Spleen (tissue), 11 donors: Measurements from ENCODE around the gene SPIRE1. TPM values are rescaled to one million over a fixed set of nuclear protein-coding genes. Genes with fewer than 3 reads are reported as not detected.
A peak's percentile ranks its signal among the peaks of the same experiment; 100 is the strongest.

Source experiments
- DNase-seq: peaks from one replicate; pipeline ENCODE4 v3.0.0-alpha.2; 2020
- H3K27ac ChIP-seq, 8 donors: fragments of 200-600 bp; sonication (generic) in 7 of 8; 1 replicate in 4 of 8; 2 replicates in 4 of 8; pipeline versions ENCODE4 v1.5.0 to v1.8.0; 2016 to 2021; ENCODE audit warnings: inconsistent platforms in 4 of 8, mild to moderate bottlenecking in 4 of 8, moderate library complexity in 1 of 8
- H3K27me3 ChIP-seq, 7 donors: fragments of 200-600 bp; sonication (generic) in 6 of 7; replicated peaks in 1 of 7; 1 replicate in 4 of 7; 2 replicates in 3 of 7; pipeline versions ENCODE4 v1.5.0 to v1.8.0; 2016 to 2021; ENCODE audit warnings: inconsistent platforms in 3 of 7, mild to moderate bottlenecking in 1 of 7
- H3K36me3 ChIP-seq, 6 donors: fragments of 200-600 bp; sonication (generic) in 5 of 6; 1 replicate in 4 of 6; 2 replicates in 2 of 6; pipeline versions ENCODE4 v1.5.0 to v1.8.0; 2016 to 2021; ENCODE audit warnings: inconsistent platforms in 2 of 6
- H3K4me1 ChIP-seq, 6 donors: fragments of 200-600 bp; sonication (generic) in 5 of 6; 1 replicate in 3 of 6; 2 replicates in 3 of 6; pipeline versions ENCODE4 v1.5.0 to v1.8.0; 2016 to 2021; ENCODE audit warnings: inconsistent platforms in 3 of 6
- H3K4me3 ChIP-seq, 8 donors: fragments of 200-600 bp; sonication (generic) in 7 of 8; 1 replicate in 4 of 8; 2 replicates in 4 of 8; pipeline versions ENCODE4 v1.5.0 to v1.8.0; 2016 to 2021; ENCODE audit warnings: inconsistent platforms in 4 of 8, mild to moderate bottlenecking in 4 of 8, moderate library complexity in 2 of 8
- H3K9me3 ChIP-seq, 8 donors: fragments of 200-600 bp; sonication (generic) in 7 of 8; 1 replicate in 4 of 8; 2 replicates in 4 of 8; pipeline versions ENCODE4 v1.5.0 to v1.8.0; 2016 to 2021; ENCODE audit warnings: inconsistent platforms in 4 of 8
- CTCF ChIP-seq, 11 experiments: fragments of 200-600 bp in 7 of 11; fragments of 450-650 bp in 4 of 11; sonication (generic) in 4 of 11; IDR thresholded peaks in 8 of 11; conservative IDR thresholded peaks in 3 of 11; 1 replicate in 7 of 11; 2 replicates in 4 of 11; pipeline versions ENCODE4 v1.4.0 to v1.8.0; 2016 to 2021; ENCODE audit warnings: antibody characterized with exemption in 11 of 11, inconsistent platforms in 4 of 11, mild to moderate bottlenecking in 1 of 11
- POLR2A ChIP-seq, 3 donors: fragments of 450-650 bp; IDR thresholded peaks; one replicate each; pipeline ENCODE4 v1.5.1; 2017; ENCODE audit warnings: antibody characterized with exemption in 3 of 3, mild to moderate bottlenecking in 1 of 3
- POLR2AphosphoS5 ChIP-seq, 3 donors: sonication (generic); formaldehyde crosslinking; IDR thresholded peaks; one replicate each; pipeline ENCODE4 v1.5.1; 2017; ENCODE audit warnings: antibody characterized with exemption in 3 of 3
- WGBS, 5 donors: extraction: QIAGEN DNeasy Blood & Tissue Kit in 3 of 5; methylation state at CpG; one replicate each; pipeline versions ENCODE4 v1.1.5 to v1.1.7; 2013 to 2018; 5-methylcytosine and 5-hydroxymethylcytosine counted together
- intact Hi-C: fragments of 100-400 bp; cut with DNase I; formaldehyde crosslinking; loops from one replicate; pipeline ENCODE4 v1.15.0; 2023; ENCODE audit warnings: low total_unique reads
- polyA plus RNA-seq, 3 donors: library from polyadenylated mRNA; stranded (reverse); fragments of 200-250 nt; gene quantifications; one replicate each; pipeline ENCODE4 v1.2.1, GENCODE V29; 2013
- total RNA-seq, 7 donors: library from RNA; depleted of rRNA in 3 of 7; stranded (reverse); fragments of >200 nt in 3 of 7; fragmentation: NEBNext Ultra II Directional in 4 of 7; extraction: Animal tissue kit (Norgen Biotek cat#: 25700) in 4 of 7; gene quantifications; one replicate each; pipeline versions ENCODE4 v1.1.0 to v1.2.1, GENCODE V29; 2016 to 2021
- donor health status: healthy with polysubstance abuse.
- donor health status: DM: no; HTN: no; CAD: no; lungs with moderate emphysema.
- donor health status: DM: no; HTN: no; CAD: no.
- donor health status: Bipolar disorder and iron deficiency.
- donor health status: healthy.
- donor health status: DM: no; HTN: no; CAD: no.
- donor health status: DM: yes; HTN: yes; CAD: no.

SPIRE1 gene
- total and polyA plus RNA-seq, 10 donors = 1.4 to 19.4 (median 11.1) TPM

DNA sequence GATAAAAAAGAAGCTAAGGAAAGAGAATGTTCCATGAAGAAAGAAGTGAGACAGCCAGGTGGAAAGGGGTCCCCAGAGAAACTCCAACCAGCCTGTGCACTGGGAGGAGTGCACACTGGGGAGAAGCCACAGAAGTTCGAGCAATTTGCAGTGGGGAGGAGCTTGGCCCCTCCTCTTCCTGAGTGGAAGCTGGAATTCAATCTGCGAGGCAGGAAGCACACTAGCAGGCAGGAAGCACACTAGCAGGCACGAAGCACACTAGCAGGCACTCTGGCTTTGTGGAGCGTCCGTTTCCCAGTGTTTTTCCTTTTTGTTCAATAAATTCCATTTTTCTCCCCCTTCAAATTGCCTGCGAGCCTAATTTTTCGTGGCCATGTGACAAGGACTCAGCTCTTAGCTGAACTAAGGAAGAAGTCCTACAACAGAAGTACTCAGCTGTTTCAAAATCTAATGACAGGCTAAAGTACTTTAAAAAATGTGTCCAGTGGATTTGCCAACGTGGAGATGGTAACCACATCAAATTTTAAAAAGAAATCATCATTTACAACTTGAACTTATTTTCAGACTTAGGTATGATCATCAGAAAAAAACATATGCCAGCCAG, 21.4 kb upstream of the SPIRE1 start:
- peaks cover 0 to 95% (median 5%) of the 10 kb centered on the region in 6 donors for H3K36me3 ChIP-seq
- H3K27ac ChIP-seq = peak overlapping the region; percentile 65 to 87 (median 82)
- peak overlapping the region in 1 of 8 donors; percentile 39 for H3K4me3 ChIP-seq
- peak; percentile 79 for DNase-seq
- H3K4me1 ChIP-seq = peaks cover 4 to 14% (median 11%) of the 10 kb centered on the region in 6 donors
- TF ChIP-seq CTCF (IDR thresholded peaks at IDR 0.05 in 8 of 11, conservative IDR thresholded peaks at IDR 0.05 in 3 of 11) (no peak), POLR2A (IDR thresholded peaks at IDR 0.05) (peak in 1 of 3 donors; percentile 48), POLR2AphosphoS5 (IDR thresholded peaks at IDR 0.05) (peak in 2 of 3 donors; percentile 81 to 86)
- no peaks in the 10 kb centered on the region for H3K9me3 ChIP-seq
- 5 to 16% (median 12%) methylated on average over 8 of the region's 8 CpGs for WGBS, 5 donors
- no peaks in the 10 kb centered on the region for H3K27me3 ChIP-seq
- intact Hi-C loops = no loop called here

DNA sequence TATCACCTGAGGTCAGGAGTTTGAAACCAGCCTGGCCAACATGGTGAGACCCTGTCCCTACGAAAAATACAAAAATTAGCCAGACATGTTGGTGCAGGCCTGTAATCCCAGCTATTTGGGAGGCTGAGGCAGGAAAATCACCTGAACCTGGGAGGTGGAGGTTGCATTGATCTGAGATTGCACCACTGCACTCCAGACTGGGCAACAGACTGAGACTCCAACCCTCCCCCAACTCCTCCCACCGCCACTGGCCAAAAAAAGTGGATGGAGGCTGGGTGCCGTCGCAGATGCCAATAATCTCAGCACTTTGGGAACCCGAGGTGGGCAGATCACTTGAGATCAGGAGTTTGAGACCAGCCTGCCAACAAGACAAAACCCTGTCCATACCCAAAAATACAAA, 10.1 kb upstream of the SPIRE1 start:
- no peaks in the 10 kb centered on the region for H3K9me3 ChIP-seq
- no peak overlapping the region for H3K4me3 ChIP-seq
- no peaks in the 10 kb centered on the region for H3K4me1 ChIP-seq
- intact Hi-C loops = no loop called here
- no peak for DNase-seq
- H3K27me3 ChIP-seq = no peaks in the 10 kb centered on the region
- TF ChIP-seq POLR2A (IDR thresholded peaks at IDR 0.05) (no peak), POLR2AphosphoS5 (IDR thresholded peaks at IDR 0.05) (no peak), CTCF (IDR thresholded peaks at IDR 0.05 in 8 of 11, conservative IDR thresholded peaks at IDR 0.05 in 3 of 11) (no peak)
- 89 to 95% (median 94%) methylated on average over 5 of the region's 5 CpGs for WGBS, 5 donors
- H3K27ac ChIP-seq = no peak overlapping the region
- peaks cover 0 to 34% (median 2%) of the 10 kb centered on the region in 6 donors for H3K36me3 ChIP-seq

GRCh38 chr18:12659904-12660605, 2.1 kb upstream of the SPIRE1 start:
- no peak for DNase-seq
- H3K27ac ChIP-seq = no peak overlapping the region

More at GRCh38 chr18:12659904-12660605, 2.1 kb upstream of the SPIRE1 start:
- no peaks in the 10 kb centered on the region for H3K9me3 ChIP-seq
- H3K27me3 ChIP-seq = peaks cover 0 to 31% (median 0%) of the 10 kb centered on the region in 7 donors
- TF ChIP-seq POLR2A (IDR thresholded peaks at IDR 0.05) = no peak
- peak; percentile 70 to 93 (median 88) for TF ChIP-seq CTCF (IDR thresholded peaks at IDR 0.05 in 8 of 11, conservative IDR thresholded peaks at IDR 0.05 in 3 of 11)
- H3K4me1 ChIP-seq = peaks cover 0 to 37% (median 18%) of the 10 kb centered on the region in 6 donors
- no peak overlapping the region for H3K4me3 ChIP-seq
- 78 to 94% (median 84%) methylated on average over 9 of the region's 9 CpGs for WGBS, 5 donors
- H3K36me3 ChIP-seq = peaks cover 0 to under 1% (median 0%) of the 10 kb centered on the region in 6 donors
- intact Hi-C loops = no loop called here
